Karpas-422 (cell line): ENCODE data around the gene RNU1-1. TPM values are rescaled to one million over a fixed set of nuclear protein-coding genes. Genes with fewer than 3 reads are reported as not detected.
"Not testable (repeated sequence)": the region's sequence is repeated elsewhere in the genome, so short reads cannot be mapped to it uniquely, and the experiment has no call there.

Experiments
- DNase-seq: peaks from one replicate; pipeline ENCODE4 v3.0.0-alpha.2; 2015
- H2AFZ ChIP-seq: fragments of 200-600 bp; sonication (generic); 2 replicates; pipeline ENCODE4 v1.6.1; 2014; ENCODE audit warnings: antibody characterized with exemption, low read length, mixed read lengths
- H3K27ac ChIP-seq: fragments of 200-600 bp; sonication (generic); 2 replicates; pipeline ENCODE4 v1.5.1; 2014; ENCODE audit warnings: mild to moderate bottlenecking, low read length, moderate library complexity
- H3K27me3 ChIP-seq: fragments of 200-600 bp; sonication (generic); 2 replicates; pipeline ENCODE4 v1.6.1; 2014; ENCODE audit warnings: low read length, mixed read lengths
- H3K36me3 ChIP-seq: fragments of 200-600 bp; sonication (generic); 2 replicates; pipeline ENCODE4 v1.6.1; 2014; ENCODE audit warnings: low read length, mixed read lengths; ENCODE audit not compliant: insufficient read depth
- H3K4me1 ChIP-seq: fragments of 200-600 bp; sonication (generic); 2 replicates; pipeline ENCODE4 v1.6.1; 2014; ENCODE audit warnings: mild to moderate bottlenecking, low read length, mixed read lengths
- H3K4me2 ChIP-seq: fragments of 200-600 bp; sonication (generic); 2 replicates; pipeline ENCODE4 v1.6.1; 2014; ENCODE audit warnings: low read length, low read depth, mild to moderate bottlenecking; ENCODE audit not compliant: poor library complexity, severe bottlenecking
- H3K4me3 ChIP-seq: fragments of 200-600 bp; sonication (generic); 2 replicates; pipeline ENCODE4 v1.5.1; 2014; ENCODE audit warnings: mild to moderate bottlenecking, antibody characterized with exemption, low read length, mixed read lengths
- H3K79me2 ChIP-seq: fragments of 200-600 bp; sonication (generic); 2 replicates; pipeline ENCODE4 v1.6.1; 2014; ENCODE audit warnings: mild to moderate bottlenecking, low read length, mixed read lengths
- H3K9ac ChIP-seq: fragments of 200-600 bp; sonication (generic); 2 replicates; pipeline ENCODE4 v1.6.0; 2014; ENCODE audit warnings: low read length
- H3K9me2 ChIP-seq: fragments of 200-600 bp; sonication (generic), shearing (Covaris generic); replicated peaks from 2 replicates; pipeline ENCODE4 v1.6.0; 2014; ENCODE audit warnings: mild to moderate bottlenecking, low read length, moderate library complexity; ENCODE audit not compliant: insufficient read depth
- H3K9me3 ChIP-seq: fragments of 300-700, 200-600 bp; sonication (generic); 2 replicates; pipeline ENCODE4 v1.6.1; 2014; ENCODE audit warnings: low read length, mixed read lengths
- H4K20me1 ChIP-seq: fragments of 200-600 bp; sonication (generic); 2 replicates; pipeline ENCODE4 v1.6.1; 2014; ENCODE audit warnings: mild to moderate bottlenecking, antibody characterized with exemption, low read length, low read depth; ENCODE audit not compliant: insufficient read depth
- total RNA-seq: library from RNA; depleted of rRNA; stranded (reverse); fragments of >200 nt; shearing (Covaris generic); gene quantifications from 2 replicates; pipeline ENCODE4 v1.2.3, GENCODE V29; 2014; ENCODE audit warnings: low replicate concordance

The RNU1-1 gene
- total RNA-seq, 1 experiment from 2014 or later: under 0.01 TPM

DNA sequence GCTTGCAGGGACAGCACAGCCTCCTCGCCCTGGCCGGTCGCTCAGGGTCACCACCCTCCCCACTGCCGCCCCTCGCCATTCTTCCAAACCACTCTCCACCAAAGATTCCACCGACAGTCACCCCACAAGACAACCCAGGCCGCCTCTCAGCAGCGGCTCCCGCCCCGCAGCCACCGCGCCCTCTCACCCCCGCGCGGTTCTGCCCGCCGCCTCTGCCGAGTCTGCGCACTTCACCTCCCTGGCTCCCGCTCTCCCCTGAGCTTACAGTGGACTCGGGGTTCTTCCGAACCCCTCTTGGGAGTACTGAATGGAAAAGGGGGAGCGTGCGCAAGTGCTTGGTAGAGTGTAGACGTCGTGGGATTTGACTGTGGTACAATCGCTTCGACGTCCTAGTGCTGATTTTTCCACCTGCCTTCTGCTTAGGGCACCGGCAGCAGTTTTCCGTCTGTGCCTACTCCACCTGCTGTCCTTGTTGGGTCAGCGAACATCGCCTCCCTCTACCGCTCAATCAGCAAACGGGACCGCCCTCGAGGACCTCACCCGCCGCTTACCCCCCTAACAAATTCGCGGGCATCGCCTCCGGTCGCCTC lies 20.2 kb upstream of the RNU1-1 start:
- H3K9me2 ChIP-seq, H4K20me1 ChIP-seq, H3K36me3 ChIP-seq, H3K4me3 ChIP-seq, H3K4me1 ChIP-seq, H2AFZ ChIP-seq, H3K9ac ChIP-seq, H3K79me2 ChIP-seq, H3K4me2 ChIP-seq, H3K27me3 ChIP-seq, DNase-seq, H3K27ac ChIP-seq, H3K9me3 ChIP-seq: not testable (repeated sequence)

DNA sequence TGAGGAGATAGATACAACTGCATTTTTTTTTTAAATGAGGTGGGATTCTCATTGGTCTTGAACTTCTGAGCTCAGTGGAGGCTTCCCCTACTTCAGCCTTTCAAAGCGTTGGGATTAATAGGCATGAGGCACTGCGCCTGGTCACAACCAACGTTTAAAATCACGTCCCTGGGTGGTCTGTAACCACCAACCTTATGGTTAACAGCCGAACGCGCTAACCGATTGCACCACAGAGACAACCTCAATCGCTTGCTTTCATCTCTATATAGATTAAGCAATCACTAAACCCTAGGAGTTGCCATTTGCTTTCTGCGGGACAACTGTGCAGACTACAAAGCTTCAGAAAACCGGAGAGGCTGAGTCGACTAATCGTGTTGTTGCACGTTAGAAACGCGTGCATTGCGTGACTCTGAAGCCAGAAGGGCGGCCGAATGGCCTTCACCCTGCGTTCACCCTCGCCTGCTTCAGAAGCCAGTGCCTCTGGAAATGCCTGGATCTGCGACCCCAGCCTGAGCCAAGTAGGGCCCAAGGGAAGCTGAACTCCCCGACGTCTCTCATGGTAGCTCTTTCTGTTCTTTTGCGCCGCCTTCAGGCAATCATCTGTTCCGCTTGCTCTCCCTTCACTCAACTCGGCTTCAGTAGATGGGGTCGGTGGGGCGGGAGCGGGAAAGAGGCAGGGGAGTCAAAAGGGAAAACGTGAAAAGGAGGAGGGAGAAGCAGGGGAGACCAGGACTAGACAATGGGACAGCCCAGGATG lies 18.3 kb upstream of the RNU1-1 start:
- H4K20me1 ChIP-seq, H3K9ac ChIP-seq, H3K4me1 ChIP-seq, H3K27ac ChIP-seq, H3K4me3 ChIP-seq, DNase-seq, H3K79me2 ChIP-seq, H3K9me3 ChIP-seq, H3K9me2 ChIP-seq, H3K4me2 ChIP-seq, H2AFZ ChIP-seq, H3K27me3 ChIP-seq, H3K36me3 ChIP-seq: not testable (repeated sequence)

DNA sequence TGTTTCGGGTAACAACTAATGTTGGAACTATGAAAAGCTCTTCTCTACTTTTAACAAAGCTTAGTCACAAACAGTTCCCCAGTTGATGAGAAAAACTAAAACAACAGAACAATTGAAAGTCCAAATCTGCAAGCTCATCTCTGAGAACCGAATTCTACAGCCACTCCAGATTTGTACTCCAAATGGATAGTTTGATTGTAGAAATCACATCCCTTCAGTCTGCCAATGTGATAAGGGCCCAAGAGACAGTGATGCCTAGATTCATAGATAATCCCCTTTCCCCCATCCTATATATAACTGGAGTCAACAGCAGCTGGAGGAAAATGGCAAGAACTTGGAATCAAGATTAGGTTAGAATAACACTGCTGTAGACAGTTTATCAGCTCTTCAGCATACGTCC lies 14.3 kb upstream of the RNU1-1 start:
- H2AFZ ChIP-seq, H3K27me3 ChIP-seq, H3K9ac ChIP-seq, H3K9me2 ChIP-seq, H3K4me1 ChIP-seq, H3K79me2 ChIP-seq, H3K4me3 ChIP-seq, H3K27ac ChIP-seq, H3K4me2 ChIP-seq, H4K20me1 ChIP-seq, H3K9me3 ChIP-seq, DNase-seq, H3K36me3 ChIP-seq: not testable (repeated sequence)

DNA sequence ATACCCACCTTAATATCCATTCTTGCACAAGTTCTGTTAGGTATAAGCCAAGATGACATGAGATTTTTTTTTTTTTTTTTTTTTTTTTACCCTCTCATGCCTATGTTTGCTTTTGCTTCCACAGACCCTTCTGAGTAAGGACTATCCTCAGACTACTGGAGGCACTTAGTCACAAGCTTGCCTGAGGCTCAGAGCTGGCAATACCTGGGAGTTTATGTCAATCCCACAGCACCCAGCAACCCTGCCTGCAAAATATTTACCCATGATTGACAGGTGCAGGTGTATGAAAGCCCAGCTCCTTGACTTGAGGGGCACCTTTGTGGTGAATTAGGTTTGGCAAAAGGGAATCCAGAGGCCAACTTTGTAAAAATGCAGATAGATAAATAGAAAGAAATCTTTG lies 11.7 kb upstream of the RNU1-1 start:
- H4K20me1 ChIP-seq, H3K4me2 ChIP-seq, H3K9me3 ChIP-seq, H3K36me3 ChIP-seq, H2AFZ ChIP-seq, H3K4me3 ChIP-seq, H3K79me2 ChIP-seq, H3K4me1 ChIP-seq, H3K27me3 ChIP-seq, DNase-seq, H3K9me2 ChIP-seq, H3K27ac ChIP-seq, H3K9ac ChIP-seq: not testable (repeated sequence)

DNA sequence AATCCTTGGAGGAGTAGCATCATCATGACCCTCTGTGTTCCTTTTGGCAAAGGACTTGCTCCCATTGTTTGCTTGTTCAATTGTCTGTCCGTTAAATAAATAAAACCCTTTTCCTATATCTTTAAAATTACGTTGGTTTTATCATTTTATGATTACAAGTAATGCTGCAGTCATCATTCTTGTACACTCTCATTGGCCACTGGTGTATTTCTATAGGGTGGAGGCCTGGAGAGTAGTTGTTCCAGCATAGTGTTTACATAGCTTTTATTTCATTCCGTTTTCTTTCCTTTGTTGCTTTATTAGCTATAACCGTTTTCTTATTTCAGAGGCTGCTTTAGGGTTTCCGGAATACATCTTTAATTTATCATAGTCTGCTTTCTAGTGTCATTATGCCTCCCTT lies 7.6 kb upstream of the RNU1-1 start:
- not testable (repeated sequence) for H2AFZ ChIP-seq

DNA sequence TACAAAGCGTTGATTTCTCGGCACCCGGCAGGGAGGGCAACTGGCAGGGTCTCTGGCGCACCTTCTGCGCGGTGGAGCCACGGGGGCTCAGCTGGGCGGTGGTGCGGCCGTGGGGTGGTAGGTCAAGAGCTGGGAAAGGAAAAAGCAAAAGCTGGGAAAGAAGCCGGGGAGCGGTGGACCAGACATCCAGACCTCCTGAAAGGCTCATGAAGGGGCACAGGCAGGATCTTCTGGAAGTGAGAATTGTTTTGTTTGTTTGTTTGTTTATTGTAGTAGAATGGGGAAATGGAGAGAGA lies 7.2 kb upstream of the RNU1-1 start:
- no peaks in the 10 kb centered on the region for H3K4me1 ChIP-seq
- H3K9ac ChIP-seq: no peak overlapping the region
- H3K4me3 ChIP-seq: no peak overlapping the region
- H3K9me2 ChIP-seq: no peaks in the 10 kb centered on the region
- no peak for DNase-seq
- H2AFZ ChIP-seq: no peak overlapping the region
- H3K79me2 ChIP-seq: no peaks in the 10 kb centered on the region
- no peaks in the 10 kb centered on the region for H4K20me1 ChIP-seq
- H3K4me2 ChIP-seq: no peak overlapping the region
- H3K27ac ChIP-seq: no peak overlapping the region
- H3K27me3 ChIP-seq: no peaks in the 10 kb centered on the region
- no peaks in the 10 kb centered on the region for H3K36me3 ChIP-seq
- no peaks in the 10 kb centered on the region for H3K9me3 ChIP-seq

More for the DNA sequence above, 7.6 kb upstream of the RNU1-1 start:
- H4K20me1 ChIP-seq, H3K4me3 ChIP-seq, H3K9me3 ChIP-seq, H3K4me1 ChIP-seq, H3K9ac ChIP-seq, H3K4me2 ChIP-seq, DNase-seq, H3K27me3 ChIP-seq, H3K79me2 ChIP-seq, H3K9me2 ChIP-seq, H3K27ac ChIP-seq, H3K36me3 ChIP-seq: not testable (repeated sequence)

DNA sequence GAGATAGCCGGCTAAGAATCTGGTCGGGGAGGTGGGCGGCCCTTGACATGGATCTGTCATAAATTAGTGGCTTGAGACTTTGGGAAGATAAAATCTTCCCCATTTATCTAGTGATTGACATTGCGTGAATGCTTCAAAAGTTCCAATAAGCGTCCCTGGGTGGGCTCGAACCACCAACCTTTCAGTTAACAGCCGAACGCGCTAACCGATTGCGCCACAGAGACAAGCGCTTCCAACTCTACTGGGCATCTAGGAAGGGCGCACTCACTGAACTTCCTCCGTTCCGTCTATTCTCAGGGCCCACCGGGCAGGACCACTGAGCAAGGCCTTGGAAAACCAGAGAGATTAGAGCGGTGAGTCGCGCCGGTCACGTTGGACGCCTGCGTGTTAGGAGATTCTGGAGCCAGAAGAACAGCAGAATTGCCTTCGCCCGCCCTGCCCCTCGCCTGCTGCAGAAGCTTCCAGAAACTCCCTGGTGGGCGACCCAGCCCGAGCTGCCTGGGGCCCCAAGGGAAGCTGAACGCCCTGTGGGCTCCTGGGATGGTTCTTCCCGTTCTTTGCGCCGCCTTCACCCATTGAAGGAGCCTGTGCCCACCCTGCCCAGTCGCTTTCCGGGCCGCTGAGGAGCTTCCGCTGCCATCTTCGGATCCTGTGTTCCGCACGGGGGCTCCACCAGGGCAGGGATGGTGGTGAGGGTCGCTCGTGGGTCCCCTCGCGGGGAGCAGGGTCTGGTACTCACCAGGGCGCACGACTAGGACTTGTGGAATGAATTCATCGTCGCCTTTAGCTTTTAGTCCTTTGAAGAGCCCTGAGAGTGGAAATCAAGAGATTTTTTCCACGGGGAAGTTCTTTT lies 6.6 kb upstream of the RNU1-1 start:
- H3K4me1 ChIP-seq, DNase-seq, H3K9me3 ChIP-seq, H4K20me1 ChIP-seq, H3K9ac ChIP-seq, H2AFZ ChIP-seq, H3K4me2 ChIP-seq, H3K79me2 ChIP-seq, H3K4me3 ChIP-seq, H3K9me2 ChIP-seq, H3K27ac ChIP-seq, H3K27me3 ChIP-seq, H3K36me3 ChIP-seq: not testable (repeated sequence)

DNA sequence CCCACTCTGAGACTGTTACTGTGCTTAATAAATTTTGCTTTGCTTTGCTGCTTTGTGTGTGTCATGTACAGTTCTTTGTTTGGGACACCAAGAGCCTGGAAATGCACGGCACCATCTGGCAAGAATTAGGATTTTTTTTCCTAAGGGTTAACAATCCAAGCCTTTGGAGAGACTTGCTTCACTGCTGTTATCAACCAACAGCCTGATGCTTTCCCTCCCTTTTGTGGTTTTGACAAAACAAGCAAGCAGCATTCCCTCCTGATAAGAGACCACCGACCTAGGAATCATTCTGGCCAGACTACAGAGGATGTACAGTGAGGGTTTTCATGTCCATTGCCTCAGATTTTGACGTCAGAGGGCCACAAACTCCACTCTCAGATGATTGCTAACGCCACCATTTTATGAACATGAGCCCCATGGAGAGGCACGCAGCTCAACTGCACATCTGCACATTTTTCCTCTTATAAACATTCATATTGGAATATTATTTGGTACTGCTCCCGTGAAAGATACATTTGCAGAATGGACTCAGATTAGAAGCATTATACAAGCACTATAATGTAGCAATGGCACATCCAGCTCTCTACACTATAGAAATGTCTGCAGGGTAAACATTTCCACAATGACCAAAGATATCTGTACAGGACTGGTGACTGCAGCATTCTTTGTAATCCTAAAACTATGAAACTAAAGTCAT lies 5.3 kb upstream of the RNU1-1 start:
- H3K9me2 ChIP-seq, H3K27me3 ChIP-seq, H3K4me2 ChIP-seq, H3K36me3 ChIP-seq, H3K4me3 ChIP-seq, H3K79me2 ChIP-seq, H3K9me3 ChIP-seq, H4K20me1 ChIP-seq, H2AFZ ChIP-seq, DNase-seq, H3K27ac ChIP-seq, H3K4me1 ChIP-seq, H3K9ac ChIP-seq: not testable (repeated sequence)
